Measurements from ENCODE around the gene EMX1. TPM values are rescaled to one million over a fixed set of nuclear protein-coding genes. Genes with fewer than 3 reads are reported as not detected.

EMX1 gene
- total RNA-seq, 1 donor from 2014 or later, result not detected

DNA sequence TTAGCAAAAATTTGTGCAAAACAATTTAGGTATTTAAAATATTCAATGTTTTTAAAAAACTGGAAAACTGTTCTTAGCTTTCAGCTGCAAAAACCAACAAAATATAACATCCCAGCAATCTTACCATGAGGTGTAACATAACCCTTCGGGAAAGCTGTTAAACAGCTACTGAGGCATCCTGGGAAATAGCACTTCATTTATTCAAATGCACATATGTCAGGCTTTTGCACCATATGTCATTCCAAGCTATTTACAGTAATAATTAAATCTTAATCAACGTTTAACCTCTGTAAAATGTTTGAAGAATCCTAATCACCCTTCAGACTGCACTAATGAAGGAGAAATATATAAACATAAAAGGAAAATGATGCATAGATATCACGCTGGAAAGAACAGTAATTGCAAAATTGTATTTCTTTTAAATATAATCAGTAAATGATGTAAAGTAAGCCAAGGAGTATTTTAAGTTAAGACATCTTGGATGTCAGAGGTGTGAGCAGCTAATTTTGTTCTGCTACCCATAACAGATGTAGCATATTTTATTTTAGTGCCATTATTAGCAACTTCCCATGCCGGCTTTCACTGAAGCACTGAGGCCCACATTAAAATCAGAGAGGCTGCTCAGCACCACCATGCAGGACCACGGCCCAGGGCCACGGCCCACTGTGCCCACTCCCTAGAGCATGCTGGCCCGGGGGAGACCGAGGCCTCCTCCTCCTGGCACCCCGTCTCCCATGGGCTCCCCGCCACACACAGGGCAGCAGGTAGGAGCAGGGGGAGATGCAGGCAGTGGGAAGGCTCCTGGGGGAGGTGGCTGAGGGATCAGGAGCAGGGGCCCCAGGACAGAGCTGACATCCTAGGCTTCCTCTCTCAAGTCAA lies 30.9 kb downstream of the EMX1 start:
- DNase-seq (ENCODE audit: low spot score), result no peak
- Mint-ChIP-seq H3K27me3 (ENCODE audit: low read depth) (no peaks in the 10 kb centered on the region), H3K4me3 (ENCODE audit: unreplicated experiment) (no peak overlapping the region), H3K4me1 (ENCODE audit: low read depth) (no peaks in the 10 kb centered on the region), H3K9me3 (ENCODE audit: low read depth) (no peaks in the 10 kb centered on the region), H3K36me3 (ENCODE audit: low read depth) (peaks cover 14% of the 10 kb centered on the region), H3K27ac (ENCODE audit: unreplicated experiment) (no peak overlapping the region)
- no peak for TF ChIP-seq CTCF (IDR thresholded peaks at IDR 0.05)

- H3K4me3 Mint-ChIP-seq (ENCODE audit: unreplicated experiment), result no peak overlapping the region
- H3K9me3 Mint-ChIP-seq (ENCODE audit: low read depth), result no peaks in the 10 kb centered on the region
- no peak for DNase-seq (ENCODE audit: low spot score)
- no peaks in the 10 kb centered on the region for H3K27me3 Mint-ChIP-seq (ENCODE audit: low read depth)
- H3K27ac Mint-ChIP-seq (ENCODE audit: unreplicated experiment), result no peak overlapping the region
- no peak for TF ChIP-seq CTCF (IDR thresholded peaks at IDR 0.05)
- peaks cover 12% of the 10 kb centered on the region for H3K36me3 Mint-ChIP-seq (ENCODE audit: low read depth)
- H3K4me1 Mint-ChIP-seq (ENCODE audit: low read depth), result no peaks in the 10 kb centered on the region
Measured at GRCh38 chr2:72949045-72949444, 31.7 kb downstream of the EMX1 start.

DNA sequence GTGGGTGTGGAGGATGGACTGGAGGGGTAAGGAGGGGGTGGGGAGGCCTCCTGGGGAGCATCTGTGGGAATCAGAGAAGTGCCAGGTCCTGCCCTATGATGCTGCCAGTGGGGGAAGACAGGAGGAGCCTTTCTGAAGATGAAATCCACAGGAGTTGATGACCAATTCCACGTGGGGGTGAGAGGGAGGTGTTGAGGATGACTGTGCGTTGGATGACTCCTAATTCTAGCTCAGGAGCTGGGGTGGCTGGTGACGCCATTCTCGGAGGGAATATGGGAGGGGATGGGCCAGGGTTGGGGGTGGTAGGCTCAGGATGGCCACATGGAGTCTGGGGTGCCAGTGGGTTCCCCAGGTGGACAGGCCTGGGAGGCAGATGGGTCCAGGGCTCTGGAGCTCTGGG lies 32.3 kb downstream of the EMX1 start:
- H3K36me3 Mint-ChIP-seq (ENCODE audit: low read depth), result peaks cover 12% of the 10 kb centered on the region
- no peak overlapping the region for H3K4me3 Mint-ChIP-seq (ENCODE audit: unreplicated experiment)
- H3K27ac Mint-ChIP-seq (ENCODE audit: unreplicated experiment), result no peak overlapping the region
- no peaks in the 10 kb centered on the region for H3K9me3 Mint-ChIP-seq (ENCODE audit: low read depth)
- TF ChIP-seq CTCF (IDR thresholded peaks at IDR 0.05), result no peak
- H3K4me1 Mint-ChIP-seq (ENCODE audit: low read depth), result no peaks in the 10 kb centered on the region
- no peaks in the 10 kb centered on the region for H3K27me3 Mint-ChIP-seq (ENCODE audit: low read depth)
- DNase-seq (ENCODE audit: low spot score), result no peak

DNA sequence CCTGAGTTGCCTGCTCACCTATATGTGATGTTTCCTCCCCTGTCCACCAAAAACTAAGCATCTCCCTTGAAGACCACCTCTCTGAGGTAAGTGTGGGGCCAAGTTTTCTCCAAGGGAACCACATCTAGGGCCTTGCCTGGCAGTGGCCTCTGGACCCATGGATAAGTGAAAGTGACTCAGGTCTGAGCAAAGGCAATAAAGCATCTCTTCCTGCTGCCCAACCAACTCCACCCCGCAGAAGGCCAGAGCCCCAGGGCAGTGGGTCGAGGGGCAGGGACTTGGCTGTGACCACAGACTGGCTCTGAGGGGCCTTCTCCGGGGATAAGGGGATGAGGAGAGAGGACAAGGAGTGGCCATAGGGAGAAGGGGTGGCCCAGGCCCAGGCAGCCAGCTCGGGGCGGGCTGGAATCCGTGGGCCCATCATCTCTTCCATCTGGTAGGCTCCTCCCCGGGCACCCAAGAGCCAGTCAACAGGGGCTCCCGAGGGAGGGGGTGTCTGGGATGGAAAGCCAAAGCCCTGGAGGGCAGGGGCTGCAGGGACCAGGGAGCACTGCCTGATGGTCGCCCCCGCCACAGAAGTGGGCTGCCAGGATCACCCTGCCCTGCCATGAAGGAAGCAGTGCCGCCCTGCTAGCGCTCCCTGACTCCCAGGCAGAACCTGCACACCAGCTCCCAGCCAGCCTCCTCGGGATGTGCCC lies 33.4 kb downstream of the EMX1 start:
- Mint-ChIP-seq H3K9me3 (ENCODE audit: low read depth) (no peaks in the 10 kb centered on the region), H3K36me3 (ENCODE audit: low read depth) (peaks cover 8% of the 10 kb centered on the region), H3K27ac (ENCODE audit: unreplicated experiment) (no peak overlapping the region), H3K4me3 (ENCODE audit: unreplicated experiment) (no peak overlapping the region), H3K27me3 (ENCODE audit: low read depth) (no peaks in the 10 kb centered on the region), H3K4me1 (ENCODE audit: low read depth) (no peaks in the 10 kb centered on the region)
- TF ChIP-seq CTCF (IDR thresholded peaks at IDR 0.05), result no peak
- DNase-seq (ENCODE audit: low spot score), result no peak

DNA sequence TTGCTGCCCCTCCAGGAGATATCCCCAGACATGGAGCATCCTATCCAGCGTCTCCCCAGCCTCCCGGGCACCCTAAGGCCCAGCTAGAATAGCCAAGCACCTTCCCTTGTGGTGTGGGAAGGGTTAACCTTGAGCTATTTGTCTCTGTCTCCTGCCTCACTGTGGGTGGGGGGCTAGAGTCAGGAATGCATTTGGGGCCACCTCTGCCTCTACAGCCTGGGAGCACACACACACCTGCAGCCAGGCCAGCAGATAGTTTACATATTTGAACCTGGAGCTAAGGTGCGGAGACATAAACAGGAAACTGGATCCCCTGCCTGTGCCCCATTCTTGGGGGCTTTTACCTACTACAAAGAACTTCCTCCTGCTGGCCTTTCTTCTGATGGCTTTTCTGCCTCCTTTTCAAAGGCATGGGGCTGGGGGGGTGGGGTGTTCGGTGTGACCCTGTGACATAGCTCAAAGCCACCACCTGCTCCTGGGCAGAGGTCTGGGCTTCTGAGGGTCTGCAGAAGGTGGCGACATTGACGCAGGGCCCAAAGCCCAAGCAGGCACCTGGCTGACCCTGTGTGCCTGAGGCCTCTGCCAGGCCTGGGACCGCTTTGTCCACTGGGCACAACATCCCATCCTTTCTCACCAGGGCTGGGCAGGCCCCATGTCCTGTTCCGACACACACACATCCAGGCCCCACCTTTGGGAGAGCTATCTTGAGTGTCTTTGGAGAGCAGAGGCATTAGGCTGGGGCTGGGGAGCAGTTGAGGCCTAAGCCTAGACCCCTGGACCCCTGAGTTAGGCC lies 34.2 kb downstream of the EMX1 start:
- TF ChIP-seq CTCF (IDR thresholded peaks at IDR 0.05), result no peak
- Mint-ChIP-seq H3K9me3 (ENCODE audit: low read depth) (no peaks in the 10 kb centered on the region), H3K27me3 (ENCODE audit: low read depth) (no peaks in the 10 kb centered on the region), H3K27ac (ENCODE audit: unreplicated experiment) (no peak overlapping the region), H3K36me3 (ENCODE audit: low read depth) (peaks cover 7% of the 10 kb centered on the region), H3K4me1 (ENCODE audit: low read depth) (no peaks in the 10 kb centered on the region), H3K4me3 (ENCODE audit: unreplicated experiment) (no peak overlapping the region)
- no peak for DNase-seq (ENCODE audit: low spot score)

Data from chondrocyte (in vitro differentiated cells).